Liver (tissue), 9 donors: ENCODE data around the gene LRRK1. TPM values are rescaled to one million over a fixed set of nuclear protein-coding genes. Genes with fewer than 3 reads are reported as not detected.

Source experiments
- DNase-seq: peaks from one replicate; pipeline ENCODE4 v3.0.0-alpha.2; 2017; ENCODE audit warnings: low spot score
- H3K27ac ChIP-seq, 2 donors: one replicate each; pipeline ENCODE4 v1.7.0; 2013; ENCODE audit warnings: inconsistent platforms in 2 of 2, low read length in 2 of 2, control low read depth in 1 of 2, low read depth in 1 of 2, mild to moderate bottlenecking in 1 of 2
- H3K27me3 ChIP-seq, 4 donors: one replicate each; pipeline versions ENCODE4 v1.6.1 to v1.7.0; 2013; ENCODE audit warnings: low read length in 3 of 4, inconsistent platforms in 1 of 4, mild to moderate bottlenecking in 1 of 4, moderate library complexity in 1 of 4; ENCODE audit not compliant: control insufficient read depth in 4 of 4, insufficient read depth in 4 of 4
- H3K36me3 ChIP-seq, 4 donors: one replicate each; pipeline versions ENCODE4 v1.6.1 to v1.7.0; 2013; ENCODE audit warnings: low read length in 3 of 4, mild to moderate bottlenecking in 3 of 4, low read depth in 1 of 4, moderate library complexity in 1 of 4; ENCODE audit not compliant: control insufficient read depth in 4 of 4, insufficient read depth in 3 of 4
- H3K4me1 ChIP-seq, 4 donors: one replicate each; pipeline versions ENCODE4 v1.6.1 to v1.7.0; 2013; ENCODE audit warnings: low read length in 3 of 4, mild to moderate bottlenecking in 3 of 4, moderate library complexity in 1 of 4; ENCODE audit not compliant: control insufficient read depth in 4 of 4, insufficient read depth in 4 of 4
- H3K4me3 ChIP-seq, 3 donors: one replicate each; pipeline versions ENCODE4 v1.6.1 to v1.7.0; 2013; ENCODE audit warnings: low read length in 3 of 3, control low read depth in 1 of 3, low read depth in 1 of 3, mild to moderate bottlenecking in 1 of 3
- H3K9ac ChIP-seq, 2 donors: one replicate each; pipeline ENCODE4 v1.7.0; 2013; ENCODE audit warnings: low read length in 2 of 2, mild to moderate bottlenecking in 2 of 2, moderate library complexity in 2 of 2, control low read depth in 1 of 2, low read depth in 1 of 2
- H3K9me3 ChIP-seq, 4 donors: one replicate each; pipeline versions ENCODE4 v1.6.1 to v1.7.0; 2013; ENCODE audit warnings: low read length in 3 of 4; ENCODE audit not compliant: control insufficient read depth in 4 of 4
- EGR1 ChIP-seq, 2 donors: IDR thresholded peaks; 2 replicates each; pipeline ENCODE4 v1.6.1; 2016 to 2018; ENCODE audit warnings: antibody characterized with exemption in 2 of 2, low read depth in 2 of 2
- FOXA1 ChIP-seq: IDR thresholded peaks from 2 replicates; pipeline ENCODE4 v1.6.1; 2016; ENCODE audit warnings: antibody characterized with exemption
- FOXA2 ChIP-seq: IDR thresholded peaks from 2 replicates; pipeline ENCODE4 v1.6.1; 2016; ENCODE audit warnings: antibody characterized with exemption
- GABPA ChIP-seq, 2 donors: IDR thresholded peaks in 1 of 2; conservative IDR thresholded peaks in 1 of 2; 2 replicates each; pipeline ENCODE4 v1.6.1; 2016; ENCODE audit warnings: antibody characterized with exemption in 2 of 2, mild to moderate bottlenecking in 1 of 2, moderate library complexity in 1 of 2
- HNF4A ChIP-seq, 2 donors: conservative IDR thresholded peaks; 2 replicates each; pipeline ENCODE4 v1.6.1; 2016; ENCODE audit warnings: antibody characterized with exemption in 2 of 2, mild to moderate bottlenecking in 2 of 2
- HNF4G ChIP-seq: IDR thresholded peaks from 2 replicates; pipeline ENCODE4 v1.6.1; 2016; ENCODE audit warnings: antibody characterized with exemption
- JUND ChIP-seq, 2 donors: IDR thresholded peaks; 2 replicates each; pipeline ENCODE4 v1.6.1; 2016; ENCODE audit warnings: antibody characterized with exemption in 2 of 2
- NR2F2 ChIP-seq: IDR thresholded peaks from 2 replicates; pipeline ENCODE4 v1.6.1; 2016; ENCODE audit warnings: antibody characterized with exemption
- RXRA ChIP-seq, 2 donors: IDR thresholded peaks; 2 replicates each; pipeline ENCODE4 v1.6.1; 2017 to 2018; ENCODE audit warnings: antibody characterized with exemption in 2 of 2, mild to moderate bottlenecking in 1 of 2
- SP1 ChIP-seq: IDR thresholded peaks from 2 replicates; pipeline ENCODE4 v1.6.1; 2018; ENCODE audit warnings: antibody characterized with exemption, mild to moderate bottlenecking
- TAF1 ChIP-seq: conservative IDR thresholded peaks from 2 replicates; pipeline ENCODE4 v1.6.1; 2016; ENCODE audit warnings: antibody characterized with exemption, mild to moderate bottlenecking
- YY1 ChIP-seq: IDR thresholded peaks from 2 replicates; pipeline ENCODE4 v1.6.1; 2016; ENCODE audit warnings: antibody characterized with exemption, mild to moderate bottlenecking
- WGBS: extraction: QIAGEN DNeasy Blood & Tissue Kit; methylation state at CpG from one replicate; pipeline ENCODE4 v1.1.7; 2013; 5-methylcytosine and 5-hydroxymethylcytosine counted together
- polyA plus RNA-seq, 2 donors: library from polyadenylated mRNA; stranded (reverse) in 1 of 2; unstranded in 1 of 2; fragments of 200-250 nt in 1 of 2; fragments of >200 nt in 1 of 2; fragmentation: Nextera tagmentation in 1 of 2; extraction: Ambion mirVana in 1 of 2; gene quantifications; one replicate each; pipeline versions ENCODE4 v1.2.1 to v1.2.3, GENCODE V29; 2013 to 2015
- total RNA-seq, 2 donors: library from RNA; depleted of rRNA; stranded (reverse); fragments of >200 nt; gene quantifications; one replicate each; pipeline ENCODE4 v1.2.3, GENCODE V29; 2014
- TF ChIP-seq, protein P1 (sequence below): fragments of 150-350 bp; IDR thresholded peaks from 2 replicates; pipeline ENCODE4 v1.5.1; 2017; ENCODE audit warnings: improper control_type of control experiment, low read depth, low read length; ENCODE audit not compliant: missing input control
- TF ChIP-seq, protein P2 (sequence below): IDR thresholded peaks from 2 replicates; pipeline ENCODE4 v1.6.1; 2016; ENCODE audit warnings: antibody characterized with exemption, mild to moderate bottlenecking
- donor health status: healthy.
- donor health status: healthy.
- donor health status: healthy.
- donor health status: healthy.
- donor health status: healthy.

LRRK1 gene
- total and polyA plus RNA-seq, 4 donors: 1.2 to 4.4 (median 2.7) TPM

DNA sequence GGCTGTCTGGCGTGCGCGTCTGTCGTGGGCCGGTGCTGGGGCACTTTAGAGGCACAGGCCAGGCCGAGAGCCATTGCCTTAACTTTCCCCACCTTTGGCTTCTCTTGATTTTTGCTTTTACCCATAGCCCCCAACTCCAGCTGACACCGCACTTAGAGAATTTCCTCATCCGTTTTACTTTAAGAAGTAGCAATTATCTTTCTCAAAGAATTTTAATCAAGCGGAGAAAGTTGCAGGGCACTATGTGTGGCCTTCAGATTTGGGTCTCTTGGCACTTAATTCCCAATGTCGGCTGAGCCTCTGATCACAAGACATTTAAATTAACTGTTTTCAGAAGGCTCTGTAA lies 38.3 kb upstream of the LRRK1 start:
- Histone ChIP-seq H3K27me3 (peaks cover 7 to 20% (median 9%) of the 10 kb centered on the region in 4 donors), H3K9me3 (no peaks in the 10 kb centered on the region), H3K36me3 (no peaks in the 10 kb centered on the region), H3K27ac (no peak overlapping the region), H3K9ac (no peak overlapping the region), H3K4me3 (no peak overlapping the region), H3K4me1 (peaks cover 3 to 14% (median 7%) of the 10 kb centered on the region in 4 donors)
- DNase-seq: no peak
- 35% methylated on average over 10 of the region's 10 CpGs for WGBS
- TF ChIP-seq SP1: no peak
- TF ChIP-seq FOXA1: no peak
- TF ChIP-seq NR2F2: no peak
- no peak for TF ChIP-seq YY1

DNA sequence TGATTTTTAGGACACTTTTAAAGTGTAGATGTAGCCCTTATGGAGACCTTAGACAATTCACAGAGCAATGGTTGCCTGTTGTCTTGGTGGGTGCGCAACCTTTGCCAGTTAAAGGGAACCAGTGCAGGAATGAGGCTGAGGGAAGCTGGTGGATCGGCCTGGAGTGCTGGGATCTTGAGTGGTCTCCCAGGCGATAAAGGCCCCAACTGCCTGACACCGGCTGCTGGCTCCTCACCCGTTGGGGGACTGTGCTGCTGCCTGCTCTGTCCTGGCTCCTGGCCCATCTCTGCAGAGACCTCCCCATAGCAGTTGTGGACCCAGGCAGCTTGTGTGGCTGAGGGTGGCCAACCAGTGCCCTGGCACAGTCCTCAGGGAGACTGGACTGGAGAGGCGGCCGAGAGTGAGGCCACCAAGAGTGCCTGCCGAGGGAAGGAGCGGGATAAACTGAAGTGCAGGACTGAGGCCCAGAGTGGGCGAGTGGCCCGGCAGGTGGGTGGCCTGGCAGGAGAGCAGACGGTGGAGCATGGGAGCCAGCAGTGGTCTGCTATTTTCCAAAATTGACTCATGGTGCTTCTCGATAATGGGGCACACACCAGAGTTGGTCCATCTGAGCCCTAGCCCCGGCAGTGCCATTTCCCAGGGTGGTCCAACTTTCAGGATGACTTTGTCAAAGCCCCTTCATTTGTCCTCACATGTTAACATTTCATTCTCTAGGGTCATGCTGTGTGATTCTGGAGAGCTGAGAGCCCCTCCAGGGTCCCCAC lies 37.4 kb upstream of the LRRK1 start:
- peaks cover 3 to 14% (median 7%) of the 10 kb centered on the region in 4 donors for H3K4me1 ChIP-seq
- H3K9ac ChIP-seq: no peak overlapping the region
- H3K9me3 ChIP-seq: no peaks in the 10 kb centered on the region
- TF ChIP-seq YY1: no peak
- TF ChIP-seq GABPA (IDR thresholded peaks at IDR 0.05 in 1 of 2, conservative IDR thresholded peaks at IDR 0.05 in 1 of 2): no peak
- no peak for TF ChIP-seq RXRA (IDR thresholded peaks at IDR 0.05)
- TF ChIP-seq, protein P1, sequence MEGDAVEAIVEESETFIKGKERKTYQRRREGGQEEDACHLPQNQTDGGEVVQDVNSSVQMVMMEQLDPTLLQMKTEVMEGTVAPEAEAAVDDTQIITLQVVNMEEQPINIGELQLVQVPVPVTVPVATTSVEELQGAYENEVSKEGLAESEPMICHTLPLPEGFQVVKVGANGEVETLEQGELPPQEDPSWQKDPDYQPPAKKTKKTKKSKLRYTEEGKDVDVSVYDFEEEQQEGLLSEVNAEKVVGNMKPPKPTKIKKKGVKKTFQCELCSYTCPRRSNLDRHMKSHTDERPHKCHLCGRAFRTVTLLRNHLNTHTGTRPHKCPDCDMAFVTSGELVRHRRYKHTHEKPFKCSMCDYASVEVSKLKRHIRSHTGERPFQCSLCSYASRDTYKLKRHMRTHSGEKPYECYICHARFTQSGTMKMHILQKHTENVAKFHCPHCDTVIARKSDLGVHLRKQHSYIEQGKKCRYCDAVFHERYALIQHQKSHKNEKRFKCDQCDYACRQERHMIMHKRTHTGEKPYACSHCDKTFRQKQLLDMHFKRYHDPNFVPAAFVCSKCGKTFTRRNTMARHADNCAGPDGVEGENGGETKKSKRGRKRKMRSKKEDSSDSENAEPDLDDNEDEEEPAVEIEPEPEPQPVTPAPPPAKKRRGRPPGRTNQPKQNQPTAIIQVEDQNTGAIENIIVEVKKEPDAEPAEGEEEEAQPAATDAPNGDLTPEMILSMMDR: no peak
- no peak for TF ChIP-seq JUND (IDR thresholded peaks at IDR 0.05)
- TF ChIP-seq, protein P2, sequence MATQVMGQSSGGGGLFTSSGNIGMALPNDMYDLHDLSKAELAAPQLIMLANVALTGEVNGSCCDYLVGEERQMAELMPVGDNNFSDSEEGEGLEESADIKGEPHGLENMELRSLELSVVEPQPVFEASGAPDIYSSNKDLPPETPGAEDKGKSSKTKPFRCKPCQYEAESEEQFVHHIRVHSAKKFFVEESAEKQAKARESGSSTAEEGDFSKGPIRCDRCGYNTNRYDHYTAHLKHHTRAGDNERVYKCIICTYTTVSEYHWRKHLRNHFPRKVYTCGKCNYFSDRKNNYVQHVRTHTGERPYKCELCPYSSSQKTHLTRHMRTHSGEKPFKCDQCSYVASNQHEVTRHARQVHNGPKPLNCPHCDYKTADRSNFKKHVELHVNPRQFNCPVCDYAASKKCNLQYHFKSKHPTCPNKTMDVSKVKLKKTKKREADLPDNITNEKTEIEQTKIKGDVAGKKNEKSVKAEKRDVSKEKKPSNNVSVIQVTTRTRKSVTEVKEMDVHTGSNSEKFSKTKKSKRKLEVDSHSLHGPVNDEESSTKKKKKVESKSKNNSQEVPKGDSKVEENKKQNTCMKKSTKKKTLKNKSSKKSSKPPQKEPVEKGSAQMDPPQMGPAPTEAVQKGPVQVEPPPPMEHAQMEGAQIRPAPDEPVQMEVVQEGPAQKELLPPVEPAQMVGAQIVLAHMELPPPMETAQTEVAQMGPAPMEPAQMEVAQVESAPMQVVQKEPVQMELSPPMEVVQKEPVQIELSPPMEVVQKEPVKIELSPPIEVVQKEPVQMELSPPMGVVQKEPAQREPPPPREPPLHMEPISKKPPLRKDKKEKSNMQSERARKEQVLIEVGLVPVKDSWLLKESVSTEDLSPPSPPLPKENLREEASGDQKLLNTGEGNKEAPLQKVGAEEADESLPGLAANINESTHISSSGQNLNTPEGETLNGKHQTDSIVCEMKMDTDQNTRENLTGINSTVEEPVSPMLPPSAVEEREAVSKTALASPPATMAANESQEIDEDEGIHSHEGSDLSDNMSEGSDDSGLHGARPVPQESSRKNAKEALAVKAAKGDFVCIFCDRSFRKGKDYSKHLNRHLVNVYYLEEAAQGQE: no peak
- no peak for TF ChIP-seq HNF4A (conservative IDR thresholded peaks at IDR 0.05)
- TF ChIP-seq FOXA1: no peak
- TF ChIP-seq NR2F2: no peak
- TF ChIP-seq TAF1: no peak
- no peak for TF ChIP-seq FOXA2
- TF ChIP-seq SP1: no peak
- TF ChIP-seq HNF4G: no peak
- TF ChIP-seq EGR1 (IDR thresholded peaks at IDR 0.05; ENCODE audit: low read depth in 2 of 2): no peak
- WGBS: 85% methylated on average over 14 of the region's 14 CpGs
- H3K27me3 ChIP-seq: peaks cover 4 to 23% (median 9%) of the 10 kb centered on the region in 4 donors
- H3K36me3 ChIP-seq: no peaks in the 10 kb centered on the region
- DNase-seq: no peak
- no peak overlapping the region for H3K4me3 ChIP-seq
- no peak overlapping the region for H3K27ac ChIP-seq
